Lower lobe of right lung (tissue), 2 donors: ENCODE results near the gene DYRK2. TPM values are rescaled to one million over a fixed set of nuclear protein-coding genes. Genes with fewer than 3 reads are reported as not detected.

Source experiments
- ATAC-seq, 2 donors: fragments of 200-7000 bp; cut with Tn5 transposase; one replicate each; pipeline ENCODE4 v1.9.1; 2020 to 2022; ENCODE audit warnings: mild to moderate bottlenecking in 2 of 2, moderate library complexity in 2 of 2
- DNase-seq: peaks from one replicate; pipeline ENCODE4 v3.0.0-alpha.2; 2020
- H3K27ac ChIP-seq: fragments of 200-600 bp; one replicate; pipeline ENCODE4 v1.8.0; 2022
- H3K27me3 ChIP-seq: fragments of 200-600 bp; one replicate; pipeline ENCODE4 v1.8.0; 2022; ENCODE audit warnings: low read depth
- H3K36me3 ChIP-seq: fragments of 200-600 bp; one replicate; pipeline ENCODE4 v1.8.0; 2022; ENCODE audit warnings: mild to moderate bottlenecking
- H3K4me1 ChIP-seq: fragments of 200-600 bp; one replicate; pipeline ENCODE4 v1.8.0; 2022
- H3K4me3 ChIP-seq: fragments of 200-600 bp; one replicate; pipeline ENCODE4 v1.8.0; 2022; ENCODE audit warnings: mild to moderate bottlenecking
- H3K9me3 ChIP-seq: fragments of 200-600 bp; one replicate; pipeline ENCODE4 v1.8.0; 2022
- CTCF ChIP-seq: fragments of 200-600 bp; IDR thresholded peaks from one replicate; pipeline ENCODE4 v1.8.0; 2022; ENCODE audit warnings: antibody characterized with exemption, mild to moderate bottlenecking
- intact Hi-C: fragments of 100-400 bp; cut with DNase I; formaldehyde crosslinking; loops from one replicate; pipeline ENCODE4 v1.11.0; 2022
- total RNA-seq: library from RNA; stranded (reverse); fragmentation: NEBNext Ultra II Directional; extraction: Animal tissue kit (Norgen Biotek cat#: 25700); gene quantifications from one replicate; pipeline ENCODE4 v1.2.1, GENCODE V29; 2021
- donor health status: DM: no; HTN: yes; CAD: no; lungs with severe emphysema.

DYRK2 gene
- total RNA-seq, 1 donor from 2014 or later, result 17.6 TPM

GRCh38 chr12:67697443-67697842, 48.9 kb downstream of the DYRK2 start:
- no peaks in the 10 kb centered on the region for H3K36me3 ChIP-seq
- no peaks in the 10 kb centered on the region for H3K9me3 ChIP-seq
- no peak for TF ChIP-seq CTCF
- intact Hi-C loops, result no loop called here
- no peak for ATAC-seq
- no peak for DNase-seq
- no peak overlapping the region for H3K4me3 ChIP-seq
- H3K27me3 ChIP-seq, result no peaks in the 10 kb centered on the region
- H3K4me1 ChIP-seq, result peaks cover 15% of the 10 kb centered on the region
- no peak overlapping the region for H3K27ac ChIP-seq

DNA sequence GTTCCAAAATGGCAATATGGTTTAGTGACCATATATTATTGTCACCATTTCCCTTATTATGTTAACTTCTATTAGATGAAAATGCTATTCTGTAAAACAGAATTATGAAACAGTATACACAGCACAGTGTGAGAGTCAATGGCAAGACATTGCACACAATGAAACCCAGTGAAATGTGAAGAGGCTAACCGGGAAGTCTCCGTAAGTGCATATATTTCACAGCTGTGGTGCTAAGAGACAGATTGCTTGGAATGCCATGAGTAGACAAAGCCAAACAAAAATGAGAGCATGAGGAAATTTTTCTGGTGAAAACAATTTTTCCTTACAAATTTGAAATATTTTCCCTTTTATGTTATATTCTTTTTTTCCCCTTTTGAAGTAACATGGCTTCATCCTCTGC, 49.4 kb downstream of the DYRK2 start:
- TF ChIP-seq CTCF, result no peak
- ATAC-seq (no peak), DNase-seq (no peak)
- Histone ChIP-seq H3K9me3 (no peaks in the 10 kb centered on the region), H3K4me1 (peaks cover 15% of the 10 kb centered on the region), H3K4me3 (no peak overlapping the region), H3K36me3 (no peaks in the 10 kb centered on the region), H3K27me3 (no peaks in the 10 kb centered on the region), H3K27ac (no peak overlapping the region)
- intact Hi-C loops, result no loop called here

DNA sequence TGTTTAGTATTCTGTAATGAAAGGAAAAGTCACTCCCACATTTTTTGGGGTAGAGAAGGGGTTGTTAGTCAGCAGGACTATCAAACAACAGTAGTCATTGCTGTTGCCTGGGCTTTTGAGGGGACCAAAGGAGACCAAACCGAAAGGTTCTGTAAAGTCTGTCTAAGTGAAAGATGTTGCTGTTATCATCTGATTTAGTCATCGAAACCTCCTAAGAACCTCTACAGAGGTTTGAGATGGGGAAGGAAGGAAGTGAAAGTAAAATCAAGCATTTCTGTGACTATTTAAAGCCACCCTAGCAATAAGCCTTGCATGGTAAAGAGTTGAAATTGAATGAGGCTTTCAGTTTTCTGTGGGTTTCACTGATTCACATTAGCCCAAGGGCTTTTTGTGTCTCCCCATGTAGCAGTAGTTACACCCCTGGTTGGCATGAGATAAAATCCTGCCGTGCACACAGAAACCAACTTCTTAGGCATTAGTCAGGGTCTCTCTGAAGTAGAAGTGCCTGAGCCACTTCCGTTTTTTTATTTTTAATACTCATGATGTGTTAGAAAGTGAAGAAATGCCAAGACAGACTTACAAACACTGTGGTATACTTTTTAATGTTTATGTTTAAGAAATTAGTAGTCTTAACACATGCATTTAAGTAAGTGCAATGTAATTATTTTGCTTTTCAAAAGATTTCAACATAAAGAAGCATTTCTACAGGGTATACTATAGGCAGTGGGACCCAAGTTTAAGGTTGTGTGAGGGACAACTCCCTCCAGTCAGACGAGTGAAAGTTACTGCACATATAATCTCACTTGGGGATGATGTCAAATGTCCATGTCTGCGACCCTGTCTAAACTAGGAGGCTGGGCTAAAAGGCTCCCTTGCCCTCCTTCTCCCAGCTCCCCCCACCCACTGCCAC, 50.4 kb downstream of the DYRK2 start:
- intact Hi-C loops, result no loop called here
- no peaks in the 10 kb centered on the region for H3K27me3 ChIP-seq
- no peak for TF ChIP-seq CTCF
- H3K9me3 ChIP-seq, result no peaks in the 10 kb centered on the region
- H3K27ac ChIP-seq, result peak overlapping the region; percentile 37
- no peak for DNase-seq
- peaks cover 15% of the 10 kb centered on the region for H3K4me1 ChIP-seq
- no peaks in the 10 kb centered on the region for H3K36me3 ChIP-seq
- peak; percentile 56 to 59 for ATAC-seq
- H3K4me3 ChIP-seq, result peak overlapping the region; percentile 39

GRCh38 chr12:67701121-67701520, 52.6 kb downstream of the DYRK2 start:
- no peak for TF ChIP-seq CTCF
- H3K27ac ChIP-seq, result no peak overlapping the region
- no peaks in the 10 kb centered on the region for H3K9me3 ChIP-seq
- DNase-seq, result no peak
- H3K27me3 ChIP-seq, result no peaks in the 10 kb centered on the region
- H3K4me3 ChIP-seq, result no peak overlapping the region
- intact Hi-C loops, result no loop called here
- no peaks in the 10 kb centered on the region for H3K36me3 ChIP-seq
- peaks cover 19% of the 10 kb centered on the region for H3K4me1 ChIP-seq
- no peak for ATAC-seq

- intact Hi-C loops, result no loop called here
- Histone ChIP-seq H3K4me3 (no peak overlapping the region), H3K36me3 (no peaks in the 10 kb centered on the region), H3K27me3 (no peaks in the 10 kb centered on the region), H3K27ac (no peak overlapping the region), H3K9me3 (no peaks in the 10 kb centered on the region), H3K4me1 (peaks cover 19% of the 10 kb centered on the region)
- ATAC-seq, result no peak
- no peak for DNase-seq
- no peak for TF ChIP-seq CTCF
Observed at GRCh38 chr12:67702136-67702535, 53.6 kb downstream of the DYRK2 start.
